Prostate gland (tissue), 2 donors: ENCODE measurements around the gene MYLK. TPM values are rescaled to one million over a fixed set of nuclear protein-coding genes. Genes with fewer than 3 reads are reported as not detected.
A peak's percentile ranks its signal among the peaks of the same experiment; 100 is the strongest.
"Not testable (repeated sequence)": the region's sequence is repeated elsewhere in the genome, so short reads cannot be mapped to it uniquely, and the experiment has no call there.

Experiments
- DNase-seq: peaks from one replicate; pipeline ENCODE4 v3.0.0-alpha.2; 2019; ENCODE audit warnings: low spot score
- H3K27ac ChIP-seq, 2 donors: fragments of 200-600 bp; sonication (generic); 2 replicates each; pipeline ENCODE4 v1.5.1; 2017 to 2019
- H3K27me3 ChIP-seq: fragments of 200-600 bp; sonication (generic); replicated peaks from 2 replicates; pipeline ENCODE4 v1.5.1; 2019; ENCODE audit not compliant: insufficient read depth
- H3K36me3 ChIP-seq, 2 donors: fragments of 200-600 bp; sonication (generic); 1 replicate in 1 of 2; 2 replicates in 1 of 2; pipeline versions ENCODE4 v1.5.1 to v1.8.1; 2017 to 2019
- H3K4me1 ChIP-seq: fragments of 200-600 bp; sonication (generic); replicated peaks from 2 replicates; pipeline ENCODE4 v1.5.1; 2019
- H3K4me3 ChIP-seq, 2 donors: fragments of 200-600 bp; sonication (generic); 2 replicates each; pipeline ENCODE4 v1.5.1; 2017 to 2019
- H3K9me3 ChIP-seq: fragments of 200-600 bp; sonication (generic); 2 replicates; pipeline ENCODE4 v1.5.1; 2017
- POLR2A ChIP-seq: fragments of 450-650 bp; IDR thresholded peaks from one replicate; pipeline ENCODE4 v1.6.1; 2016; ENCODE audit warnings: antibody characterized with exemption, mild to moderate bottlenecking
- POLR2AphosphoS5 ChIP-seq: sonication (generic); formaldehyde crosslinking; IDR thresholded peaks from one replicate; pipeline ENCODE4 v1.6.1; 2017; ENCODE audit warnings: antibody characterized with exemption
- WGBS: methylation state at CpG from one replicate; pipeline ENCODE4 v1.1.5; 2018; 5-methylcytosine and 5-hydroxymethylcytosine counted together
- intact Hi-C: fragments of 100-400 bp; cut with DNase I; formaldehyde crosslinking; loops from one replicate; pipeline ENCODE4 v1.14.2; 2022
- total RNA-seq, 2 donors: library from RNA; depleted of rRNA; stranded (reverse); fragments of >200 nt; gene quantifications; one replicate each; pipeline ENCODE4 v1.1.0, GENCODE V29; 2016
- TF ChIP-seq, protein P1 (sequence below), 4 experiments: fragments of 200-600 bp in 2 of 4; fragments of 450-650 bp in 2 of 4; sonication (generic) in 2 of 4; IDR thresholded peaks; 1 replicate in 3 of 4; 2 replicates in 1 of 4; pipeline ENCODE4 v1.5.1; 2016 to 2019; ENCODE audit warnings: antibody characterized with exemption in 4 of 4, mild to moderate bottlenecking in 2 of 4, moderate library complexity in 2 of 4

The MYLK gene
- total RNA-seq, 2 donors from 2014 or later, result 345 to 600 TPM

DNA sequence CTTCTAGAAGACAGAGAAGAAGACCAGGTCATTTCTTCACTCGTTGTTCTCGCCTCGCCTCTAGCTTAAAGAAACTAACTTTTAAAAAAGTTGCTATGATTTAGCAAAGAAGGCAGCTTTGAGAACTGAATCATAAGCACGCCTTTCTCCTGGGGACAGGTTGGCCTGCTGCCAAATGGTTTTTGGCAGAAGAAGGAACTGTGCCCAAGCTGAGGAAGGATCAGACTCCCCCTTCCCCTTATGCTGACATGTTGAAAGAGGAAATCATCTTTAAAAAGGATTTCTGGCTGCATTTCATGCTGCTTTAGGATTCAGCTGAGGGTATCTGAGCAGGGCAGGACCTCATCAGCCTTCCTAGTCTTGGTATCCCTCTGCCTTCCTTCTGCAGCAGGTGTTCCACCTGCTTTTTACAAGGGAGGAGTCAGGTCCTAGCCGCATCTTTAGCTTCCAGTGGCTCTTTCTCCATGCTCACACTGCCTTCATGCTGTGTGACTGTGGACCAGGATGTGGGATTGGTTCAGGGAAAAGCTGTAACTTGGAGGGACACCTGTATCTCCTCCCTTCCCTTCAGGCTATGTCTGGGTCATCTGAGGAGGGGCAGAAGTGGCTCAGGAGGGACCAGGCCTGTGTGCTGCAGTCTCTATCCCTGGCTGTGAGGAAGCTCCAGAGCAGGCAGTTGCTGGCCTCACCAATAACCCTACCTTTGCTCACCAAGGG, 265.2 kb downstream of the MYLK start:
- TF ChIP-seq POLR2A (no peak), POLR2AphosphoS5 (peak; percentile 50)
- TF ChIP-seq, protein P1, sequence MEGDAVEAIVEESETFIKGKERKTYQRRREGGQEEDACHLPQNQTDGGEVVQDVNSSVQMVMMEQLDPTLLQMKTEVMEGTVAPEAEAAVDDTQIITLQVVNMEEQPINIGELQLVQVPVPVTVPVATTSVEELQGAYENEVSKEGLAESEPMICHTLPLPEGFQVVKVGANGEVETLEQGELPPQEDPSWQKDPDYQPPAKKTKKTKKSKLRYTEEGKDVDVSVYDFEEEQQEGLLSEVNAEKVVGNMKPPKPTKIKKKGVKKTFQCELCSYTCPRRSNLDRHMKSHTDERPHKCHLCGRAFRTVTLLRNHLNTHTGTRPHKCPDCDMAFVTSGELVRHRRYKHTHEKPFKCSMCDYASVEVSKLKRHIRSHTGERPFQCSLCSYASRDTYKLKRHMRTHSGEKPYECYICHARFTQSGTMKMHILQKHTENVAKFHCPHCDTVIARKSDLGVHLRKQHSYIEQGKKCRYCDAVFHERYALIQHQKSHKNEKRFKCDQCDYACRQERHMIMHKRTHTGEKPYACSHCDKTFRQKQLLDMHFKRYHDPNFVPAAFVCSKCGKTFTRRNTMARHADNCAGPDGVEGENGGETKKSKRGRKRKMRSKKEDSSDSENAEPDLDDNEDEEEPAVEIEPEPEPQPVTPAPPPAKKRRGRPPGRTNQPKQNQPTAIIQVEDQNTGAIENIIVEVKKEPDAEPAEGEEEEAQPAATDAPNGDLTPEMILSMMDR (IDR thresholded peaks at IDR 0.05), result no peak
- intact Hi-C loops, result no loop called here
- peak overlapping the region; percentile 19 to 27 for H3K4me3 ChIP-seq
- H3K36me3 ChIP-seq, result no peaks in the 10 kb centered on the region
- peak; percentile 54 for DNase-seq
- H3K9me3 ChIP-seq, result no peaks in the 10 kb centered on the region
- WGBS, result 29% methylated on average over 5 of the region's 5 CpGs
- H3K27ac ChIP-seq, result peak overlapping the region; percentile 65 to 72
- H3K4me1 ChIP-seq, result peaks cover 3% of the 10 kb centered on the region
- H3K27me3 ChIP-seq, result no peaks in the 10 kb centered on the region

DNA sequence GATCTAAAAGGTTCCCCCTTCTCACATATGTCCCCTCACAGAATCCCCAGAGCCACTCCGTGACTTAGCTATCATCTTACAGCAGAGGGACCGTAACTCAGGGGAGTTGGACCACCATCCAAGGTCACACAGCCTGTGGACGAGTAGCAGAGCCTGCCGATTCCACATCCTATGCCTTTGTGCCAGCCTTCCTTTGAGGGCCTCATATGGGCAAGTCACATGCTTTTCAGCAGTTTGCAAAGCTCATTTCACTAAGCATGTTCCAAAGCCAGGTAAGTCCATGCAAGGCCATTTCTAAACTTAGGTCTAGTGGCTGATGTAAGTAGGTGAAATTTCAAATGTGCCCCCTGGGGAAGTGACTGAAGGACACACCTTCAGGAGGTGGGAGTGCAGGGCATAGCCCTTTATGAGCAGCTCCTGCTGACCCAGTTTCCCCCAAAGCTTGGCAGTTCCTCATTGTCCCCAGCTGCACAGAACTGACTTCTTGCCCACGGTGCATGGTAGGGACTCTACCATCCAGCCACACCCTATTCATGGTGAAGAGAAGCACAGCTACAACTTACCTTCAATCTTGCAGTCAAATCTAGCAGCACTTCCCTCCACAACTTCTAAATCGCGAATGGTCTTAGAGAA, 265.9 kb downstream of the MYLK start:
- intact Hi-C loops, result no loop called here
- Histone ChIP-seq H3K36me3 (no peaks in the 10 kb centered on the region), H3K9me3 (no peaks in the 10 kb centered on the region), H3K27me3 (no peaks in the 10 kb centered on the region), H3K4me3 (peak overlapping the region; percentile 19 to 27), H3K4me1 (peaks cover 5% of the 10 kb centered on the region), H3K27ac (peak overlapping the region; percentile 65 to 72)
- no peak for DNase-seq
- TF ChIP-seq, protein P1 (IDR thresholded peaks at IDR 0.05), result no peak
- TF ChIP-seq POLR2AphosphoS5, result no peak
- no peak for TF ChIP-seq POLR2A
- WGBS, result 57% methylated on average over 7 of the region's 7 CpGs

DNA sequence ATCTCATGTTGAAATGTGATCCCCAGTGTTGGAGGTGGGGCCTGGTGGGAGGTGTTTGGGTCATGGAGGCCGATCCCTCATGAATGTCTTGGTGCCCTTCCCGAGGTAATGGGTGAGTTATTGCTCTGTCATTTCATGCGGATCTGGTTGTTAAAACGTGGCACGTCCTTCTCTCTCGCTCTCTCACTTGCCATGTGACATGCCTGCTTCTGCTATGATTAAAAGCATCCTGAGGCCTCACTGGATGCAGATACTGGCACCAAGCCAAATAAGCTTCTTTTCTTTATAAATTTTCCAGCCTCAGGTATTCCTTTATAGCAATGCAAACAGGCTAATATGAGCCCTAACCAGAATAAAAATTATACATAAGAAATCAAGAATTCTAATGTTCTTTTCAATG, 267.5 kb downstream of the MYLK start:
- H3K36me3 ChIP-seq, result no peaks in the 10 kb centered on the region
- TF ChIP-seq POLR2AphosphoS5, result no peak
- peak overlapping the region in 1 of 2 donors; percentile 72 for H3K27ac ChIP-seq
- no peaks in the 10 kb centered on the region for H3K27me3 ChIP-seq
- intact Hi-C loops, result no loop called here
- no peak for DNase-seq
- H3K4me1 ChIP-seq, result peaks cover 3% of the 10 kb centered on the region
- WGBS, result 77% methylated on average over 6 of the region's 6 CpGs
- H3K9me3 ChIP-seq, result no peaks in the 10 kb centered on the region
- no peak overlapping the region for H3K4me3 ChIP-seq

DNA sequence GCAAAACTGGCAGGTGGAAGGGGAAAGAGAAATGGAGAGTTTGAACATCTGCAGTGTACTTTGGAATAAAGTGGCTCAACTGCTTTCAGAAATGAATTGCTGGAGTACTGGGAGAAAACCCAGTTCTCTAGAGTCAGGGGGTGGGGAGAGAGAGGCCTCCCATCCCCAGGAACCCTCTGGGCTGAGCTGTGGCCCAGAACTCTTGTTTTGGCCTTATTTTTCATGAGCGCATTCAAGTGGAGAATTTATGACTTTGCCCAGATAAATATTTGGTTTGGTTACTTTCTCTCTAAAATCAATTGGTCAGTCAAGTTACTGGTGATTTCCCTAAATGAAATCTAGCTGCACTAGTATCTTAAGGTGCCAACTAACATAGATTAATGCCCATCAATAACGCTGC, 270.6 kb downstream of the MYLK start:
- intact Hi-C loops, result no loop called here
- no peak overlapping the region for H3K27ac ChIP-seq
- 56% methylated on average over 2 of the region's 2 CpGs for WGBS

DNA sequence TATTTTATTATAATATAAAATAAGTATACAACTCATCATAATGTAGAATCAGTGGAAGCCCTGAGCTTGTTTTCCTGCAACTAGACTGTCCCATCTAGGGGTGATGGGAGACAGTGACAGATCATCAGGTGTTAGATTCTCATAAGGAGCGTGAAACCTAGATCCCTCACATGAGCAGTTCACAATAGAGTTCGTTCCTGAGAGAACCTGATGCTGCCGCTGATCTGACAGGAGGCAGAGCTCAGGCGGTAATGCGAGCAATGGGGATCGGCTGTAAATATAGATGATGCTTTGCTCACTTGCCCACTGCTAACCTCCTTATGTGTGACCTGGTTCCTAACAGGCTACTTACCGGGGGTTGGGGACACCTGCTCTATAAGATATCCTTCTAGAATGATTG, 272.5 kb downstream of the MYLK start:
- WGBS, result 90% methylated on average over 7 of the region's 7 CpGs
- DNase-seq, H3K27ac ChIP-seq, H3K4me1 ChIP-seq, H3K4me3 ChIP-seq, H3K27me3 ChIP-seq, intact Hi-C loops, H3K9me3 ChIP-seq, H3K36me3 ChIP-seq: not testable (repeated sequence)

More for the DNA sequence above, 270.6 kb downstream of the MYLK start:
- Histone ChIP-seq H3K9me3 (no peaks in the 10 kb centered on the region), H3K27me3 (no peaks in the 10 kb centered on the region), H3K4me1 (peaks cover 2% of the 10 kb centered on the region), H3K4me3 (no peak overlapping the region), H3K36me3 (no peaks in the 10 kb centered on the region)
- DNase-seq, result no peak
- TF ChIP-seq POLR2AphosphoS5 (no peak), POLR2A (no peak)
- TF ChIP-seq, protein P1 (IDR thresholded peaks at IDR 0.05), result no peak

DNA sequence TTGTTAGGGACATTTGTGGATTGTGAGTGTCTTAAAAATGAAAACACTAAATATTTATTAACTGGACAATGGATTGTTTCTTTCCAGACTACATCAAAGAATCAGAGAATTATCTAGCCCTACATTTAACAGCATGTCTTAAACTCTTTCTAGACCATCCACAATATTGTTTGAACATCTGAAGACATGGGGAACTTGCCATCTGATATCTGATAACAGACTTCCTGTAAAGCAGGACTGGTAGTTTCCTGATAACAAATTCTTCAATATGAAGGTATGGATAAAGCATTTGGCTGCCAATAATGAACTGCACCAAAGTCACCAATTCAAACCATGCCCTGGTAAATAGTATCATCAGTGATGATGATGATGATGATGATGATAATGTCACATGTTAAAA, 273.1 kb downstream of the MYLK start:
- TF ChIP-seq, protein P1 (IDR thresholded peaks at IDR 0.05), result no peak
- TF ChIP-seq POLR2A (no peak), POLR2AphosphoS5 (no peak)
- H3K4me1 ChIP-seq, result peaks cover 2% of the 10 kb centered on the region
- H3K4me3 ChIP-seq, result no peak overlapping the region
- no peak for DNase-seq
- no peak overlapping the region for H3K27ac ChIP-seq
- intact Hi-C loops, result no loop called here
- H3K9me3 ChIP-seq, result no peaks in the 10 kb centered on the region
- H3K36me3 ChIP-seq, result no peaks in the 10 kb centered on the region
- H3K27me3 ChIP-seq, result no peaks in the 10 kb centered on the region
